Measurements from ENCODE around the gene FAM217B. TPM values are rescaled to one million over a fixed set of nuclear protein-coding genes. Genes with fewer than 3 reads are reported as not detected.

The FAM217B gene, protein sequence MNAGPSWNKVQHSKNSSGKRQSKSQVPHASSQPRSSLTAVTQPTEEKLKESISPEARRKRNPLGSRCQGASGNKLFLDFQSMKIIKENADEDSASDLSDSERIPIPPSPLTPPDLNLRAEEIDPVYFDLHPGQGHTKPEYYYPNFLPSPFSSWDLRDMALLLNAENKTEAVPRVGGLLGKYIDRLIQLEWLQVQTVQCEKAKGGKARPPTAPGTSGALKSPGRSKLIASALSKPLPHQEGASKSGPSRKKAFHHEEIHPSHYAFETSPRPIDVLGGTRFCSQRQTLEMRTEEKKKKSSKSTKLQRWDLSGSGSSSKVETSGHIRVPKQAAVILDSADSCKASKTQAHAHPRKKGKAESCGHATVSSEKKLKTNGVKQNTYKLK
- total RNA-seq (10 to 100 TPM; 23.1 to 23.7 TPM), total RNA-seq (3.6 to 88.5 (median 42.5) reads per million in 172 experiments)
- 15.8 TPM for polyA plus RNA-seq (2013, experiment 1 of 2)
- polyA plus RNA-seq (2013, experiment 2 of 2): 13.0 TPM

DNA sequence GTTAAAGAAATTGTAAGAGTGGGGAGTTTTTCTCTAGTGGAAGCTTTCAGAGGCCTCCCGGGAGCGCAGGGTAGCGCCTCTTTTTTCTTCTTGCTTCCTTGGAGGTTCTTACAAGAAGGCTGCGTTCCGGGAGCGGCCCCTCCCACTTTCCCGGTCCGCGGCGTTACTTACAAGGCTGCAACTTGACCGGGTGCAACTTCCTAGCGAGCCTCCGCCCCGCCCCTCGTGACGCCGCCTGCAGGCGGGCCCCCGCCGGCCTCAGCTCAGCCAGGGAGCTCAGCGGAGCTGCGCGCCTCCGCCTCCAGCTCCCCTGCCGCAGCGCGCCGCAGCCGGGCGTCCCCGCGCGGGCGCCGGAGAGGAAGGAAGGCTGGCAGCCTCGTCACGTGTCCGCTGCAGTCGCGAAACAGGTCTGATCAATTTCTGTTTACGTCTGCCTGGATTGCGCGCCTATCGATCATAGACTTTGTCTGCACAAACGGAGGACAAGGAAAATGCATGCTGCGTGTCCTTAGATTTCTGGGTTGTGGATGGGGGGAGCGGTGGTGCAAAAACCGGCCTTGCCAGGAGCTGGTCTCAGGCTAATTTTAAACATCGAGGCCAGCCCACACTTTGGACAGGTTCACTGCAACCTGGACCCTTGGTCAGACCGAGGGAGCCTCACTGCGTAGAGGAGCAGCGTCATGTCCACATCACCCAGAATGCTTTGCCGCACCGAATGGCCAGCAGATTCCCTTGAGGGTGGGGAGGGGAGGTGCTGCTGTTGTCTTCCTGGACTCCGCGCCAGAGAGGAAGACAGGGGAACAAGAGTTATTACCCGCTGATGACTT, at the start of gene FAM217B, which contains the start of gene PPP1R3D:
Gene FAM217B, plus strand, starts transcription at position 261 of the 827 bp plus-strand sequence. CDS start 3,555 bp downstream, outside the sequence.
Gene PPP1R3D, minus strand, starts transcription at position 177 of the 827 bp plus-strand sequence. CDS start 374 bp downstream, outside the sequence.
- Mint-ChIP-seq H3K27me3 (no peaks in the 10 kb centered on the region), H3K4me1 (ENCODE audit: low read depth) (peaks cover 58% of the 10 kb centered on the region), H3K36me3 (ENCODE audit: low read depth) (peaks cover 46% of the 10 kb centered on the region), H3K4me3 (peak within 1 kb of the TSS; percentile 99), H3K9me3 (no peaks in the 10 kb centered on the region), H3K27ac (peak within 1 kb of the TSS; percentile 99)
- H3K4me1 ChIP-seq (ENCODE audit: insufficient read depth, low read length): peaks cover 23% of the 10 kb centered on the region
- H3K4me3 ChIP-seq (ENCODE audit: low read length): peak within 1 kb of the TSS; percentile 70
- TF ChIP-seq, protein P1, sequence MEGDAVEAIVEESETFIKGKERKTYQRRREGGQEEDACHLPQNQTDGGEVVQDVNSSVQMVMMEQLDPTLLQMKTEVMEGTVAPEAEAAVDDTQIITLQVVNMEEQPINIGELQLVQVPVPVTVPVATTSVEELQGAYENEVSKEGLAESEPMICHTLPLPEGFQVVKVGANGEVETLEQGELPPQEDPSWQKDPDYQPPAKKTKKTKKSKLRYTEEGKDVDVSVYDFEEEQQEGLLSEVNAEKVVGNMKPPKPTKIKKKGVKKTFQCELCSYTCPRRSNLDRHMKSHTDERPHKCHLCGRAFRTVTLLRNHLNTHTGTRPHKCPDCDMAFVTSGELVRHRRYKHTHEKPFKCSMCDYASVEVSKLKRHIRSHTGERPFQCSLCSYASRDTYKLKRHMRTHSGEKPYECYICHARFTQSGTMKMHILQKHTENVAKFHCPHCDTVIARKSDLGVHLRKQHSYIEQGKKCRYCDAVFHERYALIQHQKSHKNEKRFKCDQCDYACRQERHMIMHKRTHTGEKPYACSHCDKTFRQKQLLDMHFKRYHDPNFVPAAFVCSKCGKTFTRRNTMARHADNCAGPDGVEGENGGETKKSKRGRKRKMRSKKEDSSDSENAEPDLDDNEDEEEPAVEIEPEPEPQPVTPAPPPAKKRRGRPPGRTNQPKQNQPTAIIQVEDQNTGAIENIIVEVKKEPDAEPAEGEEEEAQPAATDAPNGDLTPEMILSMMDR (IDR thresholded peaks at IDR 0.05): no peak
- ATAC-seq (ENCODE audit: poor library complexity) (peak; percentile 97), DNase-seq (peak; percentile 72 to 95 (median 88))
- H3K27ac ChIP-seq (ENCODE audit: low read depth in 1 of 2, low read length in 2 of 2): peak within 1 kb of the TSS; percentile 78 to 91
- CTCF ChIA-PET: interaction anchor here (0.5 to 2.0 kb wide), 6 partner anchors 10 to 1289 kb away, joined by 3 to 5 read pairs (median 4); no protein-coding TSS in a partner anchor
- no peaks in the 10 kb centered on the region for H3K27me3 ChIP-seq (ENCODE audit: control insufficient read depth in 1 of 2, insufficient read depth in 2 of 2, low read length in 2 of 2)
- peaks cover 0 to 5% of the 10 kb centered on the region in 2 experiments for H3K9me3 ChIP-seq (ENCODE audit: control insufficient read depth in 1 of 2, insufficient read depth in 1 of 2, low read length in 2 of 2)
- intact Hi-C loops (cut with DNase I, micrococcal nuclease): loop anchor here in 1 of 2 experiments (1.0 kb wide), 1 partner anchor 8 kb away; no protein-coding TSS in a partner anchor
- H3K36me3 ChIP-seq (ENCODE audit: insufficient read depth, low read length): peaks cover 31% of the 10 kb centered on the region
- POLR2A ChIA-PET: interaction anchor here (0.7 to 3.0 kb wide), 12 partner anchors 9 to 1551 kb away, joined by 3 to 33 read pairs (median 4); partner anchors contain the start of genes STX16 and VAPB

DNA sequence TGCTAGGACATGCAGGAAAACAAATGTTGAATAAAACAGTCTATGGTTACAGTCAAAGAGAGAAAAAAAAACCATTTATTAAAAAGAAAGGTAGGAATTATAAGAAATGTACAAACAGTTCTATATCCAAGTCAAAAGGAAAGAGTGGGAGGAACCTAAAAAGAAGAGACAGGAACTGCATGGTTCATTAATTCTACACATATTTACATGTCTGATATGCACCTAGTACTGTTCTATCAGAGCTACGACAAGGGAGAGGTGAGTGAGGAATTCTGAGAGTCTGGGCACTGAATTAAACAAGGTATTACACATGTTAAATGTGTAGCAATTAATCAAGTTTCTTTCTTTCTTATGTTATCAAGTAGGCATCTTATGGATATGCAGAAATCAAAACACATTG, 48.6 kb upstream of the FAM217B start:
- H3K9me3 ChIP-seq (ENCODE audit: control insufficient read depth in 1 of 2, insufficient read depth in 1 of 2, low read length in 2 of 2): no peaks in the 10 kb centered on the region
- H3K36me3 ChIP-seq (ENCODE audit: insufficient read depth, low read length): no peaks in the 10 kb centered on the region
- TF ChIP-seq, protein P1 (IDR thresholded peaks at IDR 0.05): no peak
- Mint-ChIP-seq H3K4me1 (ENCODE audit: low read depth) (no peaks in the 10 kb centered on the region), H3K27me3 (no peaks in the 10 kb centered on the region), H3K27ac (no peak overlapping the region), H3K4me3 (no peak overlapping the region), H3K9me3 (no peaks in the 10 kb centered on the region), H3K36me3 (ENCODE audit: low read depth) (no peaks in the 10 kb centered on the region)
- DNase-seq (no peak), ATAC-seq (ENCODE audit: poor library complexity) (no peak)
- H3K4me3 ChIP-seq (ENCODE audit: low read length): no peak overlapping the region
- intact Hi-C loops (cut with DNase I, micrococcal nuclease): no loop called here
- CTCF ChIA-PET: no interaction called here
- H3K27me3 ChIP-seq (ENCODE audit: control insufficient read depth in 1 of 2, insufficient read depth in 2 of 2, low read length in 2 of 2): no peaks in the 10 kb centered on the region
- no peaks in the 10 kb centered on the region for H3K4me1 ChIP-seq (ENCODE audit: insufficient read depth, low read length)
- POLR2A ChIA-PET: no interaction called here
- no peak overlapping the region for H3K27ac ChIP-seq (ENCODE audit: low read depth in 1 of 2, low read length in 2 of 2)

DNA sequence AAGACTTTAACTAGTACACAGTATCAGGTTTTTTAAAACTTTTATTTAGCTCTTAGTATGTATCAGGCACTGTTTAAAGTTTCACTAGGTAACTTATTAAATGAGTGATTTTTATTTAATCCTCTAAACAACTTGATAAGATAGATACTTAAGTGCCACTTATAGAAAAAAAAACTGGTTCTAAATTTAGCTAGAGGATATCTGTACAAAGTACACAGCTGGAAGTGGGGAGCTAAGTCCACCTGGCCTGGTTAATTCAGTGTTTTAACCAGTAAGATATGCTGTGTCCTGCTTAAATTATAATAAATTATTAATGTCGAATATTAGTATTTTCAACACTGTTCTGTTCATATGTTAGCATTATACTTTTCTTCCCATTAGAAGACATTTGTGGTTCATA, 44.3 kb upstream of the FAM217B start:
- Mint-ChIP-seq H3K4me3 (no peak overlapping the region), H3K27ac (no peak overlapping the region), H3K36me3 (ENCODE audit: low read depth) (no peaks in the 10 kb centered on the region), H3K27me3 (no peaks in the 10 kb centered on the region), H3K9me3 (no peaks in the 10 kb centered on the region), H3K4me1 (ENCODE audit: low read depth) (no peaks in the 10 kb centered on the region)
- Histone ChIP-seq H3K27me3 (ENCODE audit: control insufficient read depth in 1 of 2, insufficient read depth in 2 of 2, low read length in 2 of 2) (no peaks in the 10 kb centered on the region), H3K4me3 (ENCODE audit: low read length) (no peak overlapping the region), H3K4me1 (ENCODE audit: insufficient read depth, low read length) (no peaks in the 10 kb centered on the region), H3K27ac (ENCODE audit: low read depth in 1 of 2, low read length in 2 of 2) (no peak overlapping the region), H3K9me3 (ENCODE audit: control insufficient read depth in 1 of 2, insufficient read depth in 1 of 2, low read length in 2 of 2) (no peaks in the 10 kb centered on the region), H3K36me3 (ENCODE audit: insufficient read depth, low read length) (no peaks in the 10 kb centered on the region)
- ATAC-seq (ENCODE audit: poor library complexity): no peak
- no peak for DNase-seq
- intact Hi-C loops (cut with DNase I, micrococcal nuclease): no loop called here
- POLR2A ChIA-PET: no interaction called here
- CTCF ChIA-PET: no interaction called here
- TF ChIP-seq, protein P1 (IDR thresholded peaks at IDR 0.05): no peak
